HG03097 (cell line): ENCODE measurements around the gene GLIS1.

Experiments
- ATAC-seq: cut with Tn5 transposase; IDR thresholded peaks from one replicate; pipeline ENCODE4 v1.9.1; 2021; ENCODE audit not compliant: unreplicated experiment, low FRiP score

The GLIS1 gene

GRCh38 chr1:53541263-53541625, 197.7 kb downstream of the GLIS1 start:
- ATAC-seq: no peak

GRCh38 chr1:53540604-53541262, 198.2 kb downstream of the GLIS1 start:
- ATAC-seq: no peak

- no peak for ATAC-seq
Observed at GRCh38 chr1:53539711-53540603, 199.0 kb downstream of the GLIS1 start.

GRCh38 chr1:53539226-53539625, 199.7 kb downstream of the GLIS1 start:
- no peak for ATAC-seq

- ATAC-seq: no peak
Observed at GRCh38 chr1:53536606-53537005, 202.4 kb downstream of the GLIS1 start.

GRCh38 chr1:53535846-53536245, 203.1 kb downstream of the GLIS1 start:
- no peak for ATAC-seq

- ATAC-seq: no peak
Observed at GRCh38 chr1:53535226-53535625, 203.7 kb downstream of the GLIS1 start.

GRCh38 chr1:53532912-53533311, 206.1 kb downstream of the GLIS1 start:
- no peak for ATAC-seq

GRCh38 chr1:53532377-53532776, 206.6 kb downstream of the GLIS1 start:
- no peak for ATAC-seq

GRCh38 chr1:53530550-53530949, 208.4 kb downstream of the GLIS1 start:
- no peak for ATAC-seq

- no peak for ATAC-seq
Observed at GRCh38 chr1:53529555-53529954, 209.4 kb downstream of the GLIS1 start.

- no peak for ATAC-seq
Observed at GRCh38 chr1:53527368-53527767, 211.6 kb downstream of the GLIS1 start.

GRCh38 chr1:53526451-53527101, 212.4 kb downstream of the GLIS1 start:
- ATAC-seq: no peak

GRCh38 chr1:53525595-53525994, 213.4 kb downstream of the GLIS1 start:
- ATAC-seq: no peak

- no peak for ATAC-seq
Observed at GRCh38 chr1:53524428-53525375, 214.3 kb downstream of the GLIS1 start.

GRCh38 chr1:53521924-53522552, 216.9 kb downstream of the GLIS1 start:
- ATAC-seq: no peak

GRCh38 chr1:53520481-53520880, 218.5 kb downstream of the GLIS1 start:
- ATAC-seq: no peak

GRCh38 chr1:53519421-53519820, 219.5 kb downstream of the GLIS1 start:
- ATAC-seq: no peak

- no peak for ATAC-seq
Observed at GRCh38 chr1:53518775-53519174, 220.2 kb downstream of the GLIS1 start.

GRCh38 chr1:53517821-53518352, 221.1 kb downstream of the GLIS1 start:
- ATAC-seq: no peak
